ENCODE data around the gene TCOF1.

DNA sequence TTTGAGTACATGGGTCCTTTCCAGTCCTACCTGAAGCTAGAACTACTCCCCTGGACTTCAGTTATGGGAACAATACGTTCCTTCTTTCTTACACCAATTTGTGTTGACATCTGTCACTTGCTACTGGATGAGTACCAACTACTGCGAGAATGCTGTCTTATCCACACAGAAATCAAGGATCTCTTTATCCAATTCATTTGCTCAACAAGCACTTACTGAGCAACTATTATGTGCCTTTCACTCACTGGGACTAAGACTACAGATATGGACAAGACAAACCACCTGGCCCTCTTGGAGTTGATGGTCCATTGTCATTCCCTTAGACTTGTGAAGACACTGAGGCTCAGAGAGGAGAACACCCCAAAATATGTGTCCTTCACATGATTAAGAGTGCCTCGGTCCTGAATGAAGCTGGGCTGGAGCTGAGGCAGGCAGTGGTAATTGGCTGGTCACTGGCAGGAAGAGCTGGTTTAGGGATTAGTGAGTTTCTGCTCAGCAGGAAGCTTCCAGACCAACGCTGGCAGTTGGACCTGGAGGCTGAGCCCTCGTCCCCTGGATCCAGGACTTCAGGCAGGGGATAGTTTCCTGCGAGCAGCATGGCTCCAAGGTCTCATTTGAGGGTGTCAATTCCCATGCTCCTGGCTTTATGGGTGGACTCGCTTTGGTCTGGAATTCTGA is 46.3 kb upstream of the TCOF1 start:
- TF ChIP-seq CTCF (optimal IDR thresholded peaks at IDR 0.05 in 1 of 3, IDR thresholded peaks at IDR 0.05 in 1 of 3, conservative IDR thresholded peaks at IDR 0.05 in 1 of 3; ENCODE audit: extremely low read depth in 1 of 3, insufficient read depth in 2 of 3, low read length in 3 of 3): no peak
- TF ChIP-seq EZH2 (IDR thresholded peaks at IDR 0.05; ENCODE audit: low read length): no peak

Data from keratinocyte (primary cell).